ENCODE data around the gene RPL21.

RPL21 gene

DNA sequence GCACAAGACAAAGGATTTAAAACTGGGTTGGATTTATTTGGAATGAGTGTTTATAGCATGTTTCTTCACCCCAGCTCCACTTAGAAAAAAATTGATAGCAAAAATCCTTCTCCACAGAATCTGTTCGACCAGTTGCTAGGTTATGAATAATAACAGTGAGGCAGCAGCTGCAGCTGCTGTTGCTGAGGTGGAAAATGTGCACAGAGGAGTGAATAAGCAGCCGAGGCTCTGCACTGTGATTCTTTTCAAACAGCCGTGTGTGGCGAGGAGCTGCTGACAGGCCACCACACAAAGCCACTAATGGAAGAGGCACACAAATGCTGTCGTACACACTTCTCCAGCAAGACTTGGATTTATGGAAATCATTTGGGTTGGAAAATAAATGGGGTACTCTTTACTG, 12.8 kb downstream of the RPL21 start:
- Histone ChIP-seq H3K4me3 (ENCODE audit: low read length) (peak overlapping the region; percentile 16), H3K27me3 (ENCODE audit: insufficient read depth, low read length) (no peaks in the 10 kb centered on the region), H3K9me3 (ENCODE audit: low read length) (no peaks in the 10 kb centered on the region), H2AFZ (ENCODE audit: low read depth, low read length) (no peak overlapping the region), H3K4me1 (ENCODE audit: insufficient read depth, low read length) (peaks cover 19% of the 10 kb centered on the region), H3K36me3 (ENCODE audit: insufficient read depth, low read length) (peaks cover 23% of the 10 kb centered on the region)

DNA sequence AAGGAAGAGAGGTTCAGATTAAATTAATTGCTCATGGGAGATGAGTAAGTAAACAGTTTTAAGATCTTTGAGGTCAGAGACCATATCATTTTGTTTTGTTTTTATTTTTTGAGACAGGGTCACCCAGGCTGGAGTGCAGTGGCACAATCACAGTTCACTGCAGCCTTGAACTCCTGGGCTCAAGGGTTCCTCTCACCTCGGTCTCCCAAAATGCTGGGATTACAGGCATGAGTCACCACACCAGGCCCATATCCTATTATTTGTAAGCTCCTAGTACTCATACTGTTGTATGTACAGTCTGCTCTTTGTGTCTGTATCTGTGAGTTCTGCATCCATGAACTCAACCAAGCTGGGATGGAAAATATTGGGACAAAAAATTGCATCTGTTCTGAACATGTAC, 13.3 kb downstream of the RPL21 start:
- no peaks in the 10 kb centered on the region for H3K9me3 ChIP-seq (ENCODE audit: low read length)
- H3K27me3 ChIP-seq (ENCODE audit: insufficient read depth, low read length), result no peaks in the 10 kb centered on the region
- H3K36me3 ChIP-seq (ENCODE audit: insufficient read depth, low read length), result peaks cover 18% of the 10 kb centered on the region
- no peak overlapping the region for H2AFZ ChIP-seq (ENCODE audit: low read depth, low read length)
- peaks cover 19% of the 10 kb centered on the region for H3K4me1 ChIP-seq (ENCODE audit: insufficient read depth, low read length)
- peak overlapping the region; percentile 16 for H3K4me3 ChIP-seq (ENCODE audit: low read length)

DNA sequence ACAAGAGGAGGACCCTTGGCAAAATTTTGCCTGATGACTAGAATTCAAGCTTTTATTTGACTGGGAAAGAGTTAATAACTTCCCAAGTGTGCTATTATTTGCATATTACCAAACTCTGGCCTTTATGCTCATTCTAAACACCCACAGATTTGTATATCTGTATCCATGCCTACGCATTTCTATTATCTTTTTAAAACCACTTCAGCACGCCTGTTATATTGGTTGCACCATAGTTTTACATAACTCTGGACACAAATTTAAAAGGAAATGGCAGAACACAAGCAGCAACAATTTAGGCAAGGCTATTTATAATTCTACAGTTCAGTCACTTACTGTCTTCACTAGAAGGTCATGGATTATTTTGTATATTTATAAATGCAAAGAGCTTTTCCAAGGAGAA, 15.6 kb downstream of the RPL21 start:
- Histone ChIP-seq H2AFZ (ENCODE audit: low read depth, low read length) (no peak overlapping the region), H3K36me3 (ENCODE audit: insufficient read depth, low read length) (peaks cover 3% of the 10 kb centered on the region), H3K4me1 (ENCODE audit: insufficient read depth, low read length) (peaks cover 21% of the 10 kb centered on the region), H3K9me3 (ENCODE audit: low read length) (no peaks in the 10 kb centered on the region), H3K4me3 (ENCODE audit: low read length) (no peak overlapping the region), H3K27me3 (ENCODE audit: insufficient read depth, low read length) (no peaks in the 10 kb centered on the region)

DNA sequence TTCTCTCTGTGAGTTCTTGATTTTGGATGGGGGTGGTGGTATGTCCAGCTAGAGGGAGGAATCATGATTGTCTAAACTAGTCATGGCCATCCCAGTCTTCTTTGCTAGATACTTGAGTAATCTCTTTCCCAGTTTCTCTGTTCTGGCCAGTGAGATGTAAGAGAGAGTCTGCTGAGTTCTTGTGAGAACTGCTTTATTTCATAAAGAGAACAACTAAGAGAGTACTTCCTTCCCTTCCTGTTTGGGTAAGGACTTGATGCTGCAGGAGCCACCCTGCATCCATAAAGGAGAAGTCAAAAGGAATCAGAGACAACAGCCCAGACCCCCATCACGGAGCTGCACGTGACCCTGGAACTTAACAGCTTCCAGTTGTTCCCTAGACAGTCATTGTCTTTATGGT, 16.2 kb downstream of the RPL21 start:
- no peaks in the 10 kb centered on the region for H3K36me3 ChIP-seq (ENCODE audit: insufficient read depth, low read length)
- H3K4me1 ChIP-seq (ENCODE audit: insufficient read depth, low read length), result peaks cover 21% of the 10 kb centered on the region
- H3K27me3 ChIP-seq (ENCODE audit: insufficient read depth, low read length), result no peaks in the 10 kb centered on the region
- H3K4me3 ChIP-seq (ENCODE audit: low read length), result no peak overlapping the region
- H3K9me3 ChIP-seq (ENCODE audit: low read length), result no peaks in the 10 kb centered on the region
- no peak overlapping the region for H2AFZ ChIP-seq (ENCODE audit: low read depth, low read length)

DNA sequence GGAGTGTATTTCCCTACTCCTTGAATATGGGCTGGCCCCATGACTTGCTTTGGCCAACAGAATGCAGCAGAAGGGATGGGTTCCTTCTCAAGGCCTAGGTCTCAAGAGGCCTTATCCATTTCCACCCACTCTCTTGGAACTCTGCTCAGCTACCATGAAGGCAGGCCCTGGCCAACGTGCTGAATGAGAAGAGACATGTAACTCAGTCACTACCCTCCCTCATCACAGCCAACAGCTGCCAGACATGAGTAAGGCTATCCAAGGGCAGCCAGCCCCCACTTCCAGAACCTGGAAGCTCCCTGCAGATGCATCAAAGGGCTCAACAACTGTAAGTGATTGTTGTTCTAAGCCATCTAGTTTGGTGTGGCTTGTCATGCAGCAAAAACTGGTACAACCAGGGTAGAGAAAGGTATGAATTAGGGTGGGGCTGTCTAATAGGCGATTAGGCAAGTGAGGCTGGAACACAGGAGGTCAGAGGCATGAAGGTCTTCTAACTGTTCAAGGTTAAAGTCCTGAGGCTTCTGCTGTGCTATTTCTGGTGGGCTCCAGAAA, 17.8 kb downstream of the RPL21 start:
- Histone ChIP-seq H3K36me3 (ENCODE audit: insufficient read depth, low read length) (no peaks in the 10 kb centered on the region), H3K4me1 (ENCODE audit: insufficient read depth, low read length) (peaks cover 12% of the 10 kb centered on the region), H2AFZ (ENCODE audit: low read depth, low read length) (no peak overlapping the region), H3K27me3 (ENCODE audit: insufficient read depth, low read length) (no peaks in the 10 kb centered on the region), H3K9me3 (ENCODE audit: low read length) (no peaks in the 10 kb centered on the region), H3K4me3 (ENCODE audit: low read length) (no peak overlapping the region)

DNA sequence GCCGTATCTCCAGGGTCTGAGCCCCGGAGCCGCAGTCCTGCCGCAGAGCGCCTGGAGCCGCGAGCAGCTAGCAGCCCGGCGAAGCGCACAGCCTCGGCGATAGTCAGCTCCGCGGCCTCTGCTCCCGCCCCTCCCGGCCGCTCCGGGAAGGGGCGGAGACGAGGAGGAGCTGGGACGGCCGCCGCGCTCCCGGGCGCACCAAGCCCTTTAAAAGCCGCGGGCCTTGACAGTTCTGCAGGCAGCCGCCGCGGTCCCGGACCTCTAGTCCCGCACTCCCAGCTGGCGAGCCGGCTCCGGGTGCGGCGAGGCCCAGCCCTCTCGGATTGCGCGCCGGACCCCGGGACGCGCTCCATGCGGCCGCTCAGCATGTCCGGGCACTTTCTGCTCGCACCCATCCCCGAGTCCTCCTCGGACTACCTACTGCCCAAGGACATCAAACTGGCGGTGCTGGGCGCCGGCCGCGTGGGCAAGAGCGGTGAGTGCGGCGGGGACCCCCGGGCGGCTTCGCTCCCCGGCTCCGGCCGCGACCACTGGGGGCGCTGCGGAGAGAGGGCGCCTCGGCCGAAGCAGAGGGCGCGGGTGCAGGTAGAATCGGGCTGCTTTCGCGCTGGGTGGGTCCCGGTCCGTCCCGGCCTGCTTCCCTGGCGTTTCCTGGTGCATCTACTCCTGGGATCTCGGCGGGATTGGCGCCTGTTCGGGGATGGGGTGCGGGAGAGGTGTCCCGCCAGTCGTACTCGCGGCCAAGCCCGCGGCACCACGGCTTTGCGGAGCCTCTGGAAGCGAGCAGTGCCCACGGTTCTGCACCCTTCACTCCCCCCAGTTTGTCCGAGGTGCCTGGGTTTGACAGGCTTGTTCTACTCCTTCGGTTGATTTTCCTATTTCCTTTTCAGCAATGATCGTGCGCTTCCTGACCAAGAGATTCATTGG, 19.5 kb downstream of the RPL21 start, which contains the start of gene RASL11A:
Gene RASL11A, plus strand, starts transcription at position 237 of the 927 bp plus-strand sequence. Its CDS starts 115 bp downstream, at position 352.
- Histone ChIP-seq H3K4me1 (ENCODE audit: insufficient read depth, low read length) (peaks cover 2% of the 10 kb centered on the region), H3K27me3 (ENCODE audit: insufficient read depth, low read length) (no peaks in the 10 kb centered on the region), H3K9me3 (ENCODE audit: low read length) (no peaks in the 10 kb centered on the region), H2AFZ (ENCODE audit: low read depth, low read length) (peak within 1 kb of the TSS; percentile 75), H3K4me3 (ENCODE audit: low read length) (peak within 1 kb of the TSS; percentile 51), H3K36me3 (ENCODE audit: insufficient read depth, low read length) (no peaks in the 10 kb centered on the region)

DNA sequence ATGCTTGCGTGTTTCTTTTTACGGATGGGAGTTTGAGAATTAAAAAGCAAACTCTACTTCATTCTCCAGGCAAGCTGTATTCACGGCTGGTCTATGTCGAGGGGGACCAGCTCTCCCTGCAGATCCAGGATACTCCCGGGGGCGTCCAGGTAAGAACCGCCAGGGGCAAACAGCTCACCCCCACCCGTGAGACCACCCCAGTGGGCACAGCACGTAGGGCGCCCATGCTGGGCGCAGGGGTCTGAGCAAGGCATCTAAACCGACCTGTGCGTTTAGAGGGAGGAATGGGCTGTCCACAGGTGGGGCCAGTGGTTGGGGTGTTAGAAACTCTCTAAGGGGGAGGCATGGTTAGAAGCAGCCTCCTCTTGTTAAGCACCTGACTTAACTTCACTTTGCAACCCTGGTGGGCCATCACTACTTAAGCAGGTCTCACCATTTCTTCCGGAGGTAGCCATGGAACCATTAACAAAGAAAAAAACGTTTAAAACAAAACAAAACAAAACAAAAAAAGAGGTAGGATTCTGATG, 20.3 kb downstream of the RPL21 start:
- peak overlapping the region; percentile 51 for H3K4me3 ChIP-seq (ENCODE audit: low read length)
- H3K9me3 ChIP-seq (ENCODE audit: low read length), result no peaks in the 10 kb centered on the region
- no peaks in the 10 kb centered on the region for H3K27me3 ChIP-seq (ENCODE audit: insufficient read depth, low read length)
- H3K4me1 ChIP-seq (ENCODE audit: insufficient read depth, low read length), result peaks cover 2% of the 10 kb centered on the region
- H2AFZ ChIP-seq (ENCODE audit: low read depth, low read length), result peak overlapping the region; percentile 75
- H3K36me3 ChIP-seq (ENCODE audit: insufficient read depth, low read length), result no peaks in the 10 kb centered on the region

DNA sequence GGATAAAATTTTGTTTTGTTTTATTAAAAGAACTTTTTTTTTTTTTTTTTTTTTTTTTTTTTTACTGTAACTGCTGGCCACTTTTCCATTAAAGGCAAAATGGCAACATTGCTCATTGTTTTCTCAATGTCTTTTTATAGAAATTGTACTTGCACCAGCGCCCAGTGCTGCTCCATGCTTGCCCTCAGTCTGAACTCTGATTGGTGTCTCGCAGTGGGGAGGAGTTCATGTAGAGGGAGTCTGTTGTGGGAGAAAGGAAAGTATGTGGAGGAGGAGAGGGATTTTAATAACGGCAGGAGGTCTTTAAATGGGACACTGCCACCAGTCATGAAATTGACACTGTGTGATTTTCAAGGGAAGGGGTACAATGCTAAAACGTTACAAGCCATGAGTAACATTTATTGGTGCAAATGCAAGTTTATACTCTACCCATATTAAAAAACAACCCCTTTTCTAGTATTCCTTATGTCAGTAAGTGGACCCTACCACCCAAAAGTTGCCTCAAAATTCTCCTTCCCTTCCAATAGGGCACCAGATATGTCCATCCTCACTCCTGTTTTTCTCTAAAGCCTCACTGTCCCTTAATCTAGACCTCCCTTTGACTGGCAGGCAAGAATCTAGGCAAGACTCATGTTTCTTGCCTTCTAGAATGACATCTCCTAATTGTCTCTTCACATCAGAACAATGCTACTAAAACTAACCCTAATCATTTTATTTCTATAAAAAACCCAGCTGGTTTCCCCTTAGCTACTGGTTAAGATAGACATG, 22.5 kb downstream of the RPL21 start:
- H3K4me1 ChIP-seq (ENCODE audit: insufficient read depth, low read length), result peaks cover 2% of the 10 kb centered on the region
- no peaks in the 10 kb centered on the region for H3K27me3 ChIP-seq (ENCODE audit: insufficient read depth, low read length)
- no peaks in the 10 kb centered on the region for H3K9me3 ChIP-seq (ENCODE audit: low read length)
- no peak overlapping the region for H2AFZ ChIP-seq (ENCODE audit: low read depth, low read length)
- H3K4me3 ChIP-seq (ENCODE audit: low read length), result no peak overlapping the region
- H3K36me3 ChIP-seq (ENCODE audit: insufficient read depth, low read length), result no peaks in the 10 kb centered on the region

DNA sequence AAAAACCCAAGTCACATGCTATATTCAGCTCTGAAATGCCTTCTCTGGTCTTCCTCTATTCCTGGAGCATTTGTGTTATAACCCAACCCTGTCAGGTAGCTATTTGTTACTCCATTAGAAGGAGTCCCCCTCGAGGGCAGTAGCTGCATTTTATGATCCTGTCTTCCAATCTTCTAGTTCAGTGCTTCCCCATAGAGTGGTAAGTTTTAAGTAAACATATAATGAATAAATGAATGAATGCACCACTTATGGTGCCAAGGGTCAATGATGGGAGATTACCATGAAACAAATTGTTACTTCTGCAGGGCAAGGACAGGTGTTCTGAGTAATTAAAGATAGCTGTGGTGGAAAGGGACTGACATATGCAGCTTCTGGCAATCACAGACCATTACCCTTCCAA, 23.3 kb downstream of the RPL21 start:
- Histone ChIP-seq H3K9me3 (ENCODE audit: low read length) (no peaks in the 10 kb centered on the region), H3K4me1 (ENCODE audit: insufficient read depth, low read length) (peaks cover 2% of the 10 kb centered on the region), H3K36me3 (ENCODE audit: insufficient read depth, low read length) (no peaks in the 10 kb centered on the region), H3K4me3 (ENCODE audit: low read length) (no peak overlapping the region), H3K27me3 (ENCODE audit: insufficient read depth, low read length) (peaks cover 2% of the 10 kb centered on the region), H2AFZ (ENCODE audit: low read depth, low read length) (no peak overlapping the region)

DNA sequence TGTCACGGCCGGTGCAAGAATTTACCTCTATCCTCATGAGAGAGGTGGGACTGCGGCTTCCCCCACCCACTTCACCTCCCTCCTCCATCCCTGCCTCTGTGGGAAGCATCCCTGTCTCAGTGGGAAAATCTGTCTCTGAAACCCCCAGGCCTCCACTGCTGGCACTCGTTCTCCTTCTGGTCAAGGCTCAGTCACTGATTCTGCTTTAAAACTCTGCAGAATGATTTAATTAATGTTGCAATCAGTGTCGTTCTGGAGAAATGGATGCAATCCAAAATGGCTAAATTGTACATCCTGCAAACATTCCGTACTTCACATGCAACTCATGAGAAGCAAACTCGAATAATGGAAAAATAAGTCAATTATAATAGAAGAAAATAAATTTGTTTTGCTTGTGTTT, 24.8 kb downstream of the RPL21 start:
- H2AFZ ChIP-seq (ENCODE audit: low read depth, low read length), result no peak overlapping the region
- H3K36me3 ChIP-seq (ENCODE audit: insufficient read depth, low read length), result no peaks in the 10 kb centered on the region
- peaks cover 2% of the 10 kb centered on the region for H3K27me3 ChIP-seq (ENCODE audit: insufficient read depth, low read length)
- no peaks in the 10 kb centered on the region for H3K9me3 ChIP-seq (ENCODE audit: low read length)
- H3K4me1 ChIP-seq (ENCODE audit: insufficient read depth, low read length), result peaks cover 2% of the 10 kb centered on the region
- H3K4me3 ChIP-seq (ENCODE audit: low read length), result no peak overlapping the region

DNA sequence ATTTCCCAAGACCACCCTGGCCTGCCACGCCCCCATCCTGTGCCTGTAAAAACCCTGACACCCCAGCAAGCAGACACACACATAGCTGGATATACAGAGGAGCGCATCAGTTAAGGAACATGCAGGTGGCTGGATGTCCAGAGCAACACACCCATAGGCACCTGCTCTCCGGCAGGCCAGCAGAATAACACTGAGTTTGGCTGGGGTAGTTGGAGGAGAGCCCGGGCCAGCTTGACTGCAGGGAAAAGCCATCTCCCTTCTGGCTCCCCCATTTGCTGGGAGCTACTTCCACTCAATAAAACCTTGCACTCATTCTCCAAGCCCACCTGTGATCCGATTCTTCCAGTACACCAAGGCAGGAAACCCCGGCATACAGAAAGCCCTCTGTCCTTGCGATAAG, 28.1 kb downstream of the RPL21 start:
- Histone ChIP-seq H2AFZ (ENCODE audit: low read depth, low read length) (no peak overlapping the region), H3K27me3 (ENCODE audit: insufficient read depth, low read length) (peaks cover 2% of the 10 kb centered on the region), H3K4me3 (ENCODE audit: low read length) (no peak overlapping the region), H3K36me3 (ENCODE audit: insufficient read depth, low read length) (no peaks in the 10 kb centered on the region), H3K9me3 (ENCODE audit: low read length) (no peaks in the 10 kb centered on the region), H3K4me1 (ENCODE audit: insufficient read depth, low read length) (no peaks in the 10 kb centered on the region)

DNA sequence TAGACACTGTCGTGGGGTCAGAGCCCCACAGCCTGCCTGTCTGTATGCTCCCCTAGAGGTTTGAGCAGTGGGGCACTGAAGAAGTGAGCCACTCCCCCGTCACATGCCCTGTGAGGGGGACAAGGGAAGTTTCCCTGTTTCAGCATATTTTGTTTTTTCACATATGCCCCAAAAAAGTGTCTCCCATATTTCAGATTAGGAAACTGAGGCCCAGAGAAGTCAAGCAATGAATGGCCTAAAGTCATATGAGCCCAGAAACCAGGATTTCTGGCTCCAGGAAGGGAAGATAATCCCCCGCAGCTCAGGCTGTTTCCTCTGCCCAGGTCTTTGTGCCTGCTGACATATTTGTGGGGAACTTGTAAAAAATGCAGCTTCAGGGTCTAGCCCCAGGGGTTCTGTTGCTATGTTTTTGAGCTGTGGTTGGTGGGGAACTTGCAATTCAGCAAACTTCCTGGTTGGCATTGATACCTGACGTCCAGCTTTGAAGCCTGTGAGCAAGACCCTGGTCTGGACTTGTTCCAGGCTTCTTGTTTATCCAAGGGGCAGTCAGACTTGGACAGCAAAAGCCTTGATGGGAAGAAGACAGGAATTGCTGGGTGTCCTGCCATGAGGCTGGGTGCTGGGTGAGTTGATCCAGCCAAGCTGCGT, 28.8 kb downstream of the RPL21 start:
- H2AFZ ChIP-seq (ENCODE audit: low read depth, low read length), result no peak overlapping the region
- no peak overlapping the region for H3K4me3 ChIP-seq (ENCODE audit: low read length)

More for the DNA sequence above, 28.8 kb downstream of the RPL21 start:
- Histone ChIP-seq H3K36me3 (ENCODE audit: insufficient read depth, low read length) (no peaks in the 10 kb centered on the region), H3K4me1 (ENCODE audit: insufficient read depth, low read length) (no peaks in the 10 kb centered on the region), H3K27me3 (ENCODE audit: insufficient read depth, low read length) (peaks cover 2% of the 10 kb centered on the region), H3K9me3 (ENCODE audit: low read length) (no peaks in the 10 kb centered on the region)

All from neuron (in vitro differentiated cells).